CD4-positive, CD25-positive, alpha-beta regulatory T cell (primary cell): ENCODE data around the gene CEP350. TPM values are rescaled to one million over a fixed set of nuclear protein-coding genes. Genes with fewer than 3 reads are reported as not detected.

Experiments
- ATAC-seq, 2 donors: fragments of 150-1000 bp; cut with Tn5 transposase; one replicate each; pipeline ENCODE4 v1.10.0; 2021; ENCODE audit warnings: low read depth in 2 of 2, moderate number of reproducible peaks in 2 of 2, moderate library complexity in 1 of 2
- DNase-seq, 3 donors: peaks; one replicate each; pipeline versions ENCODE4 v3.0.0 to v3.0.0-alpha.2; 2012 to 2022; ENCODE audit warnings: mixed read lengths in 1 of 3
- H3K27ac ChIP-seq: one replicate; pipeline ENCODE4 v1.7.0; 2013; ENCODE audit warnings: mild to moderate bottlenecking, low read length; ENCODE audit not compliant: insufficient read depth, poor library complexity, severe bottlenecking
- H3K27me3 ChIP-seq: one replicate; pipeline ENCODE4 v1.7.0; 2013; ENCODE audit warnings: low read length; ENCODE audit not compliant: control insufficient read depth, insufficient read depth
- H3K36me3 ChIP-seq: one replicate; pipeline ENCODE4 v1.7.0; 2013; ENCODE audit warnings: mild to moderate bottlenecking, low read length, moderate library complexity; ENCODE audit not compliant: control insufficient read depth, insufficient read depth
- H3K4me1 ChIP-seq: 2 replicates; pipeline ENCODE4 v1.7.0; 2013; ENCODE audit warnings: mild to moderate bottlenecking, low read length; ENCODE audit not compliant: insufficient read depth, control insufficient read depth, poor library complexity, severe bottlenecking
- H3K4me3 ChIP-seq: one replicate; pipeline ENCODE4 v1.7.0; 2013; ENCODE audit warnings: low read depth, mild to moderate bottlenecking, low read length, moderate library complexity
- H3K9me3 ChIP-seq, 2 experiments: 1 replicate in 1 of 2; 2 replicates in 1 of 2; pipeline ENCODE4 v1.7.0; 2013; ENCODE audit warnings: low read length in 2 of 2, mild to moderate bottlenecking in 1 of 2, moderate library complexity in 1 of 2; ENCODE audit not compliant: control insufficient read depth in 2 of 2
- H3K27ac Mint-ChIP-seq, 3 donors: one replicate each; pipeline ENCODE4 v1.8.0; 2020 to 2022; ENCODE audit warnings: mild to moderate bottlenecking in 3 of 3, mixed read lengths in 3 of 3, moderate library complexity in 2 of 3
- H3K27me3 Mint-ChIP-seq: one replicate; pipeline ENCODE4 v1.8.0; 2022; ENCODE audit warnings: mild to moderate bottlenecking, mixed read lengths
- H3K36me3 Mint-ChIP-seq: one replicate; pipeline ENCODE4 v1.8.0; 2020; ENCODE audit warnings: mixed read lengths
- H3K4me1 Mint-ChIP-seq, 4 donors: one replicate each; pipeline ENCODE4 v1.8.0; 2020 to 2022; ENCODE audit warnings: mixed read lengths in 4 of 4, mild to moderate bottlenecking in 1 of 4
- H3K4me3 Mint-ChIP-seq, 4 donors: one replicate each; pipeline ENCODE4 v1.8.0; 2020 to 2022; ENCODE audit warnings: mild to moderate bottlenecking in 4 of 4, mixed read lengths in 4 of 4, moderate library complexity in 3 of 4
- H3K9me3 Mint-ChIP-seq, 7 donors: one replicate each; pipeline ENCODE4 v1.8.0; 2020 to 2022; ENCODE audit warnings: mixed read lengths in 7 of 7, mild to moderate bottlenecking in 3 of 7, moderate library complexity in 2 of 7
- polyA plus RNA-seq, 4 donors: library from polyadenylated mRNA; unstranded; fragments of 300-500 nt; fragmentation: Illumina TruSeq; gene quantifications; one replicate each; pipeline ENCODE4 v1.2.3, GENCODE V29; 2021
- total RNA-seq: library from RNA; stranded (reverse); gene quantifications from one replicate; pipeline ENCODE4 v1.2.3, GENCODE V29; 2022

Gene CEP350
- total and polyA plus RNA-seq, 5 donors from 2014 or later = 20.4 to 69.9 (median 26.5) TPM

DNA sequence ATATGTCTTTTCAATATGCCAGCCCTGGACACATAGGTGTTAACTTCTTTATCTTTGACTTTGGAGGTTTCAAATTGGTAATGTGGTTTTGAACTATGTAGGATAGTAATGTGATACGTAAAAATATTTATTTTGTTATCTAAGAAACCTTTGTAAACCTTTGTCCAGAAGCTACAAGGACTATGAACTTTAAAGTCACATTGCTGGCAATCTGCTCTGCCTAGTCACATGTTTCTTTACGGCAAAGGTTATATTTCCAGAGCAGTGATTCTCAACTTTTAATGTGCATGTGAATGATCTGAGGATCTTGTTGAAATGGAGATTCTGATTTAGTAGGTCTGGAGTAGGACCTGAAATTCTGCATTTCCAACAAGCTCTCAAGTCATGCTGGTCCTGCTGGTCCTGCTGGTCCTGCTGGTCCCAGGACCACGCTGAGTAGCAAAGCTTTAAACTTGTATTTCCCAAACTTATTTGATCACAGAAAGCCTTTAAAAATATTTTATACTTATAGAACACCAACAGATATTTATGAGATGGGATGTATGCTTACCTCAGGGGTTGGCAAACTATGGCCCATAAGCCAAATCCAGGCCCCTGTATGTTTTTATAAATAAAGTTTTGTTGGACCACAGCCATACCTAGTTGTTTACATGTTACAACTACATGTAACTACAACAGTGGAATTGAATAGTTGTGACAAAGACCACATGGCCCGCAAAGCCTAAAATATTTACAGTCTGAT lies 142.1 kb downstream of the CEP350 start:
- Mint-ChIP-seq H3K4me3 (no peak overlapping the region), H3K27ac (no peak overlapping the region), H3K9me3 (no peaks in the 10 kb centered on the region), H3K36me3 (peaks cover 57% of the 10 kb centered on the region), H3K27me3 (no peaks in the 10 kb centered on the region), H3K4me1 (peaks cover 0 to 10% (median 5%) of the 10 kb centered on the region in 4 donors)
- Histone ChIP-seq H3K27ac (no peak overlapping the region), H3K36me3 (peaks cover 87% of the 10 kb centered on the region), H3K4me3 (no peak overlapping the region), H3K9me3 (no peaks in the 10 kb centered on the region), H3K27me3 (no peaks in the 10 kb centered on the region), H3K4me1 (no peaks in the 10 kb centered on the region)
- ATAC-seq (no peak), DNase-seq (no peak)

- Mint-ChIP-seq H3K9me3 (no peaks in the 10 kb centered on the region), H3K27ac (no peak overlapping the region), H3K27me3 (no peaks in the 10 kb centered on the region), H3K36me3 (peaks cover 57% of the 10 kb centered on the region), H3K4me1 (peaks cover 0 to 10% (median 5%) of the 10 kb centered on the region in 4 donors), H3K4me3 (no peak overlapping the region)
- Histone ChIP-seq H3K27me3 (no peaks in the 10 kb centered on the region), H3K27ac (no peak overlapping the region), H3K4me1 (no peaks in the 10 kb centered on the region), H3K9me3 (no peaks in the 10 kb centered on the region), H3K36me3 (peaks cover 87% of the 10 kb centered on the region), H3K4me3 (no peak overlapping the region)
- ATAC-seq = no peak
- DNase-seq = no peak
Observed at GRCh38 chr1:180097326-180097605, 142.7 kb downstream of the CEP350 start.

DNA sequence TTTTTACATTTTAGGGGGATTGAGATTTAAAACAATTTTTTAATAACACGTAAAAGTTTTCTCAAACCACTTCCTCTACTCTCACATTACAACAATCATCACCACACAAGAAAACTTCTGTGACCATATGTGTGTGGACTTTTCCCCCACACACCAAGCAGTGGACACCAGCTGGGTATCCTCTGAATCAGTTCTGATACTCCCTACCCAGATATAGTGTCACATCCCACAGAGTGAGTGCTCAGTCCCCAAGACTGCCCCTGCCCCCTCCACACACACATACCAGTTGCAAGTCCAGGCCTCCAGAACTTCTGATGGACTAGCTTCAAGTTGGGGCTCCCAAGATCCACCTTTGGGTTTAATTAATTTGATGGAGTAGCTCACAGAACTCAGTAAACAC lies 146.8 kb downstream of the CEP350 start:
- Mint-ChIP-seq H3K4me3 (no peak overlapping the region), H3K9me3 (no peaks in the 10 kb centered on the region), H3K4me1 (peaks cover 0 to 10% (median 5%) of the 10 kb centered on the region in 4 donors), H3K27me3 (no peaks in the 10 kb centered on the region), H3K27ac (peak overlapping the region in 2 of 3 donors; percentile 10 to 63), H3K36me3 (peaks cover 37% of the 10 kb centered on the region)
- Histone ChIP-seq H3K27me3 (no peaks in the 10 kb centered on the region), H3K4me1 (no peaks in the 10 kb centered on the region), H3K27ac (no peak overlapping the region), H3K36me3 (peaks cover 64% of the 10 kb centered on the region), H3K9me3 (no peaks in the 10 kb centered on the region), H3K4me3 (no peak overlapping the region)
- no peak for DNase-seq
- ATAC-seq = no peak

DNA sequence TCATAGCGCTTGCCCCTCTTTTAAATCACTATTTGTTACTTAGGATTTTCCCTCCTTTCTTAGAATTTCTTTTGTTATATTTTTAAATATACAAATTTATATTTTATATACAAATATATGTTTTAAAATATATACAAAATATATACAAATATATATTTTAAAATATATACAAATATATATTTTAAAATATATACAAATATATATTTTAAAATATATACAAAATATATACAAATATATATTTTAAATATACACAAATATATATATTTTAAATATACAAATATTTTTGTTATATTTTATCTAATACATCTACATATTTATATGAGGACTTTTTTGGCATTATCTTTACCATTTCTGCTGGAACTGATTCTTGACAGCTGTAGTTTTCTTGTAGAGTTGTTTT lies 149.2 kb downstream of the CEP350 start:
- Mint-ChIP-seq H3K4me1 (peaks cover 0 to 10% (median 5%) of the 10 kb centered on the region in 4 donors), H3K9me3 (no peaks in the 10 kb centered on the region)

DNA sequence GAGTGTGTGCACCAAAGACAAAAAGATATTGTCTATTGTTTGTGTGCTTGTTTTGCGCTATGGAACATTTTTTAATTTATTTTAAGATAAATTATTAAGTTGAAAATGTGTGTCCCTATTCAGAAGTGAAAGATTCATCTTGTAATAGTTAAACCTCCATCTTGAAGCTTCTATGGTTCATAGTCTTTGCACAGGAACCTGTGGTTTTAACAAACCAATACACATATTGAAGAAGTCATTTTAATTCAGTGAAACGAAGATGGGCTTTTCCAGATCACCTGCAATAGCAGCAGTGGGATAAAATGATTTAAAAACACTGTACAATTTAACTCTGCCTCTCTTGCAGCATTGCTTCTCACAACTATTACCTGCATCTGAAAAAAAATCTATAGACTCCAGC lies 157.5 kb downstream of the CEP350 start:
- Mint-ChIP-seq H3K27me3 (no peaks in the 10 kb centered on the region), H3K36me3 (peaks cover 47% of the 10 kb centered on the region), H3K27ac (no peak overlapping the region)

More for the DNA sequence above, 149.2 kb downstream of the CEP350 start:
- no peaks in the 10 kb centered on the region for H3K27me3 ChIP-seq
- H3K36me3 ChIP-seq = peaks cover 57% of the 10 kb centered on the region
- Mint-ChIP-seq H3K36me3 (peaks cover 52% of the 10 kb centered on the region), H3K27ac (peak overlapping the region in 1 of 3 donors; percentile 41), H3K4me3 (no peak overlapping the region), H3K27me3 (no peaks in the 10 kb centered on the region)
- no peak for ATAC-seq
- no peak for DNase-seq
- no peaks in the 10 kb centered on the region for H3K9me3 ChIP-seq
- H3K4me1 ChIP-seq = no peaks in the 10 kb centered on the region
- no peak overlapping the region for H3K27ac ChIP-seq
- no peak overlapping the region for H3K4me3 ChIP-seq

GRCh38 chr1:180112984-180113647 lies 158.5 kb downstream of the CEP350 start:
- Mint-ChIP-seq H3K27me3 (no peaks in the 10 kb centered on the region), H3K36me3 (peaks cover 40% of the 10 kb centered on the region), H3K9me3 (no peaks in the 10 kb centered on the region), H3K4me1 (no peaks in the 10 kb centered on the region), H3K27ac (no peak overlapping the region), H3K4me3 (no peak overlapping the region)
- H3K27me3 ChIP-seq = no peaks in the 10 kb centered on the region
- no peaks in the 10 kb centered on the region for H3K9me3 ChIP-seq
- peaks cover 42% of the 10 kb centered on the region for H3K36me3 ChIP-seq
- DNase-seq = no peak
- no peak overlapping the region for H3K4me3 ChIP-seq
- H3K27ac ChIP-seq = no peak overlapping the region
- no peaks in the 10 kb centered on the region for H3K4me1 ChIP-seq
- ATAC-seq = no peak

More for the DNA sequence above, 157.5 kb downstream of the CEP350 start:
- Histone ChIP-seq H3K9me3 (no peaks in the 10 kb centered on the region), H3K27me3 (no peaks in the 10 kb centered on the region), H3K4me3 (no peak overlapping the region), H3K4me1 (no peaks in the 10 kb centered on the region), H3K36me3 (peaks cover 47% of the 10 kb centered on the region), H3K27ac (no peak overlapping the region)
- Mint-ChIP-seq H3K4me3 (no peak overlapping the region), H3K9me3 (no peaks in the 10 kb centered on the region), H3K4me1 (no peaks in the 10 kb centered on the region)
- ATAC-seq (no peak), DNase-seq (no peak)

DNA sequence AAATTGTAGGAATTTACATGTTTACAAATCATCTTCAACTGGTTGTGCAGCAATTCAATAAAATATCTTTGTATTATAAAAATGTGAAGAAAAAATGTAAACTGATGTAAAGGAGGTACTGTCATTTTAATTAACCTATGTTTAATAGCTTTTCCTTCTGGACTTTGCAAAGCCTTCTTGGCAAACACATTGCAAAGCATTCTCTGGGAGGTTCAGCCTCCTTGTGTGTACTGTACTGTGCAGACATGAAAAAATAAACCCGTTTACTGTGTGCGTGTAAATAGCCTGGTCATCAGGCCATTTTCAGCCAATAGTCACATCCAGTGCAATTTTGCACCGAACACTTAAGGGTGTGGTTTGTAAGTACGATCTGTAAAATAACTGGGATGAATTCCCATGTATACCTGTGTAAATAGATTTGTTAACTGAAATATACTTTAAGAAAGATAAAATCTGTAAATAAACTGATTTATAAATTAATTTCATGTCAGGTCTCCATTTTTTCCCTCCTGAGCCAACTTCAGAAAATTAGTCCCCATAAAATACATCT lies 159.9 kb downstream of the CEP350 start:
- no peaks in the 10 kb centered on the region for H3K4me1 Mint-ChIP-seq
- H3K27ac ChIP-seq = no peak overlapping the region
- H3K4me1 ChIP-seq = no peaks in the 10 kb centered on the region
- H3K9me3 Mint-ChIP-seq = peaks cover 0 to 1% (median 0%) of the 10 kb centered on the region in 7 donors
- no peak overlapping the region for H3K4me3 Mint-ChIP-seq
- H3K9me3 ChIP-seq = no peaks in the 10 kb centered on the region
- H3K27ac Mint-ChIP-seq = no peak overlapping the region
- H3K4me3 ChIP-seq = no peak overlapping the region
- DNase-seq = no peak
- H3K27me3 ChIP-seq = no peaks in the 10 kb centered on the region
- peaks cover 33% of the 10 kb centered on the region for H3K36me3 ChIP-seq
- H3K36me3 Mint-ChIP-seq = peaks cover 33% of the 10 kb centered on the region
- ATAC-seq = no peak
- no peaks in the 10 kb centered on the region for H3K27me3 Mint-ChIP-seq
